HCT116 (cell line): ENCODE measurements around the gene KIF12. TPM values are rescaled to one million over a fixed set of nuclear protein-coding genes. Genes with fewer than 3 reads are reported as not detected.

ENCODE experiments used
- ATAC-seq: fragments of 200-7000 bp; cut with Tn5 transposase; 2 replicates; pipeline ENCODE4 v1.9.1; 2020; ENCODE audit warnings: mild to moderate bottlenecking, moderate library complexity
- BruUV-seq: library from RNA; stranded (reverse); fragments of 400-500 nt; replicated peaks from 2 replicates; lab custom pipeline; 2021; lab: Mats Ljungman, UMichigan
- CTCF ChIA-PET: fragments of 300-600 bp; sonication (Branson Sonifier 250); formaldehyde crosslinking; loops from one replicate; lab custom pipeline; 2021; ENCODE audit warnings: antibody characterized with exemption; lab: Charles Lee
- POLR2A ChIA-PET: fragments of 300-600, 350-600 bp; sonication (Branson Sonifier 250); formaldehyde crosslinking; loops from one replicate; lab custom pipeline; 2021; ENCODE audit warnings: antibody characterized with exemption; lab: Charles Lee
- RAD21 ChIA-PET, 2 experiments: fragments of 300-600 bp; sonication (Branson Sonifier 250); formaldehyde crosslinking; loops; one replicate each; lab custom pipeline; 2023; ENCODE audit warnings: low total read pairs in 2 of 2; ENCODE audit not compliant: uncharacterized antibody in 2 of 2, unreplicated experiment in 2 of 2, low non-redundant PET in 1 of 2; lab: Charles Lee
- DNase-seq: peaks from one replicate; pipeline ENCODE4 v3.0.0-alpha.2; 2010; ENCODE audit warnings: low read depth, low spot score
- H2AFZ ChIP-seq: fragments of 200-600 bp; shearing (Covaris generic), sonication (generic); 2 replicates; pipeline ENCODE4 v1.6.1; 2017; ENCODE audit warnings: low read depth, mixed run types, mixed read lengths, antibody characterized with exemption, low read length; ENCODE audit not compliant: poor library complexity, severe bottlenecking
- H3K27ac ChIP-seq: 2 replicates; pipeline ENCODE4 v1.5.1; 2012; ENCODE audit warnings: low read depth, low read length
- H3K27me3 ChIP-seq: fragments of 200-600 bp; sonication (generic); 2 replicates; pipeline ENCODE4 v1.6.1; 2016; ENCODE audit warnings: mixed run types, low read length, mixed read lengths; ENCODE audit not compliant: insufficient read depth
- H3K36me3 ChIP-seq, 2 experiments: fragments of 200-500 bp in 1 of 2; fragments of 200-600 bp in 1 of 2; sonication (Bioruptor generic) in 1 of 2; sonication (generic) in 1 of 2; 2 replicates each; pipeline versions ENCODE4 v1.5.1 to v1.6.1; 2014 to 2016; ENCODE audit warnings: low read length in 2 of 2, inconsistent platforms in 1 of 2, mixed read lengths in 1 of 2, mixed run types in 1 of 2; ENCODE audit not compliant: insufficient read depth in 2 of 2, control insufficient read depth in 1 of 2
- H3K4me1 ChIP-seq, 2 experiments: fragments of 200-600 bp in 1 of 2; sonication (generic) in 1 of 2; 2 replicates each; pipeline versions ENCODE4 v1.5.1 to v1.6.1; 2012 to 2017; ENCODE audit warnings: low read length in 2 of 2, inconsistent platforms in 1 of 2, mild to moderate bottlenecking in 1 of 2, mixed read lengths in 1 of 2, mixed run types in 1 of 2, moderate library complexity in 1 of 2; ENCODE audit not compliant: insufficient read depth in 2 of 2, control insufficient read depth in 1 of 2
- H3K4me2 ChIP-seq: fragments of 200-600 bp; sonication (generic); 2 replicates; pipeline ENCODE4 v1.6.1; 2017; ENCODE audit warnings: mixed run types, low read length, mixed read lengths
- H3K4me3 ChIP-seq, 2 experiments: fragments of 200-600 bp in 1 of 2; sonication (generic) in 1 of 2; replicated peaks in 1 of 2; 2 replicates each; pipeline ENCODE4 v1.5.1; 2011 to 2016; ENCODE audit warnings: low read length in 2 of 2, control low read depth in 1 of 2, low read depth in 1 of 2, mild to moderate bottlenecking in 1 of 2, mixed read lengths in 1 of 2, mixed run types in 1 of 2
- H3K79me2 ChIP-seq: fragments of 200-600 bp; sonication (generic); 2 replicates; pipeline ENCODE4 v1.6.1; 2017; ENCODE audit warnings: mild to moderate bottlenecking, mixed run types, low read length, moderate library complexity, mixed read lengths; ENCODE audit not compliant: insufficient read depth
- H3K9ac ChIP-seq: fragments of 200-600 bp; sonication (generic); 2 replicates; pipeline ENCODE4 v1.6.1; 2016; ENCODE audit warnings: low read length, mixed read lengths
- H3K9me2 ChIP-seq: fragments of 200-600 bp; sonication (generic), shearing (Covaris generic); 2 replicates; pipeline ENCODE4 v1.6.1; 2017; ENCODE audit warnings: mixed run types, mild to moderate bottlenecking, moderate library complexity; ENCODE audit not compliant: insufficient read depth
- H3K9me3 ChIP-seq, 2 experiments: fragments of 200-500 bp in 1 of 2; fragments of 200-600 bp in 1 of 2; sonication (Bioruptor generic) in 1 of 2; sonication (generic) in 1 of 2; 2 replicates each; pipeline ENCODE4 v1.6.1; 2014 to 2017; ENCODE audit warnings: low read length in 2 of 2, mixed read lengths in 2 of 2, inconsistent platforms in 1 of 2, low read depth in 1 of 2, mild to moderate bottlenecking in 1 of 2, mixed run types in 1 of 2, moderate library complexity in 1 of 2; ENCODE audit not compliant: control insufficient read depth in 1 of 2, insufficient read depth in 1 of 2
- H4K20me1 ChIP-seq: fragments of 200-600 bp; sonication (generic), shearing (Covaris generic); 2 replicates; pipeline ENCODE4 v1.6.1; 2017; ENCODE audit warnings: mixed run types, mild to moderate bottlenecking, moderate library complexity; ENCODE audit not compliant: insufficient read depth
- ATF3 ChIP-seq: IDR thresholded peaks from 2 replicates; pipeline ENCODE4 v1.6.1; 2012
- MAX ChIP-seq: IDR thresholded peaks from 2 replicates; pipeline ENCODE4 v1.6.1; 2012
- SIN3A ChIP-seq: IDR thresholded peaks from 2 replicates; pipeline ENCODE4 v1.6.1; 2012; ENCODE audit warnings: low read depth
- intact Hi-C: fragments of 100-400 bp; cut with micrococcal nuclease; formaldehyde crosslinking; loops from 2 replicates; pipeline ENCODE4 v1.10.0; 2022
- total RNA-seq: library from RNA; stranded (reverse); gene quantifications from one replicate; pipeline ENCODE4 v1.2.1, GENCODE V29; 2021; ENCODE audit not compliant: unreplicated experiment
- TF ChIP-seq, protein P1 (sequence below), 3 experiments: fragments of 200-600 bp in 1 of 3; sonication (generic) in 1 of 3; IDR thresholded peaks in 2 of 3; conservative IDR thresholded peaks in 1 of 3; 2 replicates each; pipeline ENCODE4 v1.5.1; 2012 to 2017; ENCODE audit warnings: low read depth in 2 of 3, low read length in 2 of 3, antibody characterized with exemption in 1 of 3, borderline replicate concordance in 1 of 3, control low read depth in 1 of 3, mild to moderate bottlenecking in 1 of 3, mixed read lengths in 1 of 3, mixed run types in 1 of 3, moderate library complexity in 1 of 3; ENCODE audit not compliant: insufficient read depth in 1 of 3
- TF ChIP-seq, protein P2 (sequence below): IDR thresholded peaks from 2 replicates; pipeline ENCODE4 v1.6.1; 2011; ENCODE audit warnings: mild to moderate bottlenecking, low read length, moderate library complexity; ENCODE audit not compliant: insufficient replicate concordance; ENCODE audit errors: extremely low read depth

Gene KIF12
- total RNA-seq, 1 experiment from 2014 or later: 6.4 TPM

GRCh38 chr9:114140850-114141249, 41.8 kb upstream of the KIF12 start:
- CTCF ChIA-PET: no interaction called here
- POLR2A ChIA-PET: no interaction called here
- H3K27me3 ChIP-seq: peaks cover 27% of the 10 kb centered on the region
- DNase-seq: no peak
- no peak overlapping the region for H3K27ac ChIP-seq
- intact Hi-C loops: no loop called here
- no peak for ATAC-seq
- H3K79me2 ChIP-seq: no peaks in the 10 kb centered on the region
- no peak overlapping the region for H3K4me2 ChIP-seq
- H3K9ac ChIP-seq: no peak overlapping the region
- no peaks in the 10 kb centered on the region for H3K4me1 ChIP-seq
- no peak overlapping the region for H2AFZ ChIP-seq
- no peaks in the 10 kb centered on the region for H4K20me1 ChIP-seq
- H3K4me3 ChIP-seq: no peak overlapping the region
- H3K9me3 ChIP-seq: no peaks in the 10 kb centered on the region
- H3K9me2 ChIP-seq: no peaks in the 10 kb centered on the region
- H3K36me3 ChIP-seq: no peaks in the 10 kb centered on the region
- TF ChIP-seq, protein P1, sequence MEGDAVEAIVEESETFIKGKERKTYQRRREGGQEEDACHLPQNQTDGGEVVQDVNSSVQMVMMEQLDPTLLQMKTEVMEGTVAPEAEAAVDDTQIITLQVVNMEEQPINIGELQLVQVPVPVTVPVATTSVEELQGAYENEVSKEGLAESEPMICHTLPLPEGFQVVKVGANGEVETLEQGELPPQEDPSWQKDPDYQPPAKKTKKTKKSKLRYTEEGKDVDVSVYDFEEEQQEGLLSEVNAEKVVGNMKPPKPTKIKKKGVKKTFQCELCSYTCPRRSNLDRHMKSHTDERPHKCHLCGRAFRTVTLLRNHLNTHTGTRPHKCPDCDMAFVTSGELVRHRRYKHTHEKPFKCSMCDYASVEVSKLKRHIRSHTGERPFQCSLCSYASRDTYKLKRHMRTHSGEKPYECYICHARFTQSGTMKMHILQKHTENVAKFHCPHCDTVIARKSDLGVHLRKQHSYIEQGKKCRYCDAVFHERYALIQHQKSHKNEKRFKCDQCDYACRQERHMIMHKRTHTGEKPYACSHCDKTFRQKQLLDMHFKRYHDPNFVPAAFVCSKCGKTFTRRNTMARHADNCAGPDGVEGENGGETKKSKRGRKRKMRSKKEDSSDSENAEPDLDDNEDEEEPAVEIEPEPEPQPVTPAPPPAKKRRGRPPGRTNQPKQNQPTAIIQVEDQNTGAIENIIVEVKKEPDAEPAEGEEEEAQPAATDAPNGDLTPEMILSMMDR (IDR thresholded peaks at IDR 0.05 in 2 of 3, conservative IDR thresholded peaks at IDR 0.05 in 1 of 3; ENCODE audit: borderline replicate concordance in 1 of 3, insufficient read depth in 1 of 3, low read depth in 2 of 3, low read length in 2 of 3): no peak
- TF ChIP-seq ATF3: no peak
- TF ChIP-seq, protein P2, sequence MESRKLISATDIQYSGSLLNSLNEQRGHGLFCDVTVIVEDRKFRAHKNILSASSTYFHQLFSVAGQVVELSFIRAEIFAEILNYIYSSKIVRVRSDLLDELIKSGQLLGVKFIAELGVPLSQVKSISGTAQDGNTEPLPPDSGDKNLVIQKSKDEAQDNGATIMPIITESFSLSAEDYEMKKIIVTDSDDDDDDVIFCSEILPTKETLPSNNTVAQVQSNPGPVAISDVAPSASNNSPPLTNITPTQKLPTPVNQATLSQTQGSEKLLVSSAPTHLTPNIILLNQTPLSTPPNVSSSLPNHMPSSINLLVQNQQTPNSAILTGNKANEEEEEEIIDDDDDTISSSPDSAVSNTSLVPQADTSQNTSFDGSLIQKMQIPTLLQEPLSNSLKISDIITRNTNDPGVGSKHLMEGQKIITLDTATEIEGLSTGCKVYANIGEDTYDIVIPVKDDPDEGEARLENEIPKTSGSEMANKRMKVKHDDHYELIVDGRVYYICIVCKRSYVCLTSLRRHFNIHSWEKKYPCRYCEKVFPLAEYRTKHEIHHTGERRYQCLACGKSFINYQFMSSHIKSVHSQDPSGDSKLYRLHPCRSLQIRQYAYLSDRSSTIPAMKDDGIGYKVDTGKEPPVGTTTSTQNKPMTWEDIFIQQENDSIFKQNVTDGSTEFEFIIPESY: no peak
- TF ChIP-seq MAX: no peak
- no peak for TF ChIP-seq SIN3A
- RAD21 ChIA-PET: no interaction called here
- BruUV-seq: no TSS peak
